Measurements from ENCODE around the gene TEKT3. TPM values are rescaled to one million over a fixed set of nuclear protein-coding genes. Genes with fewer than 3 reads are reported as not detected.

Gene TEKT3
- total RNA-seq, 2 experiments from 2014 or later = not detected

GRCh38 chr17:15260376-15261257 is 80.8 kb downstream of the TEKT3 start:
- CTCF ChIA-PET = interaction anchor here (0.7 to 3.1 kb wide), 2 partner anchors 243 kb away, joined by 3 to 33 read pairs; no protein-coding TSS in a partner anchor
- POLR2A ChIA-PET = no interaction called here
- ATAC-seq (peak; percentile 89), DNase-seq (peak; percentile 68)
- no peak overlapping the region for H3K27ac Mint-ChIP-seq
- H3K9me3 Mint-ChIP-seq (ENCODE audit: insufficient read depth) = no peaks in the 10 kb centered on the region
- no peaks in the 10 kb centered on the region for H3K36me3 Mint-ChIP-seq (ENCODE audit: low read depth)
- peaks cover 33% of the 10 kb centered on the region for H3K4me1 Mint-ChIP-seq (ENCODE audit: low read depth)
- H3K27me3 Mint-ChIP-seq (ENCODE audit: low read depth) = peaks cover 69% of the 10 kb centered on the region
- peak overlapping the region; percentile 69 for H3K4me3 Mint-ChIP-seq

- Mint-ChIP-seq H3K9me3 (ENCODE audit: insufficient read depth) (no peaks in the 10 kb centered on the region), H3K27ac (no peak overlapping the region), H3K4me1 (ENCODE audit: low read depth) (peaks cover 33% of the 10 kb centered on the region), H3K4me3 (no peak overlapping the region), H3K27me3 (ENCODE audit: low read depth) (peaks cover 58% of the 10 kb centered on the region), H3K36me3 (ENCODE audit: low read depth) (no peaks in the 10 kb centered on the region)
- ChIA-PET POLR2A (no interaction called here), CTCF (interaction anchor here (0.6 to 3.5 kb wide), 13 partner anchors 10 to 527 kb away, joined by 3 to 33 read pairs (median 5); no protein-coding TSS in a partner anchor)
- ATAC-seq = no peak
- DNase-seq = no peak
Measured at GRCh38 chr17:15257796-15258512, 83.4 kb downstream of the TEKT3 start.

GRCh38 chr17:15257258-15257788 is 84.1 kb downstream of the TEKT3 start:
- DNase-seq (peak; percentile 73), ATAC-seq (peak; percentile 54)
- CTCF ChIA-PET = interaction anchor here (0.6 to 3.5 kb wide), 14 partner anchors 9 to 396 kb away, joined by 3 to 33 read pairs (median 6); no protein-coding TSS in a partner anchor
- Mint-ChIP-seq H3K27me3 (ENCODE audit: low read depth) (peaks cover 54% of the 10 kb centered on the region), H3K4me3 (no peak overlapping the region), H3K9me3 (ENCODE audit: insufficient read depth) (no peaks in the 10 kb centered on the region), H3K4me1 (ENCODE audit: low read depth) (peaks cover 30% of the 10 kb centered on the region), H3K36me3 (ENCODE audit: low read depth) (no peaks in the 10 kb centered on the region), H3K27ac (no peak overlapping the region)
- POLR2A ChIA-PET = no interaction called here

GRCh38 chr17:15256689-15257088 is 84.7 kb downstream of the TEKT3 start:
- no peak overlapping the region for H3K27ac Mint-ChIP-seq
- H3K27me3 Mint-ChIP-seq (ENCODE audit: low read depth) = peaks cover 48% of the 10 kb centered on the region
- DNase-seq = no peak
- no peaks in the 10 kb centered on the region for H3K9me3 Mint-ChIP-seq (ENCODE audit: insufficient read depth)
- ATAC-seq = no peak
- ChIA-PET POLR2A (no interaction called here), CTCF (interaction anchor here (0.7 to 3.5 kb wide), 9 partner anchors 9 to 270 kb away, joined by 3 to 26 read pairs (median 7); no protein-coding TSS in a partner anchor)
- no peaks in the 10 kb centered on the region for H3K36me3 Mint-ChIP-seq (ENCODE audit: low read depth)
- peaks cover 27% of the 10 kb centered on the region for H3K4me1 Mint-ChIP-seq (ENCODE audit: low read depth)
- H3K4me3 Mint-ChIP-seq = no peak overlapping the region

- Mint-ChIP-seq H3K4me3 (no peak overlapping the region), H3K9me3 (ENCODE audit: insufficient read depth) (no peaks in the 10 kb centered on the region), H3K27me3 (ENCODE audit: low read depth) (peaks cover 41% of the 10 kb centered on the region), H3K27ac (no peak overlapping the region), H3K36me3 (ENCODE audit: low read depth) (no peaks in the 10 kb centered on the region), H3K4me1 (ENCODE audit: low read depth) (peaks cover 22% of the 10 kb centered on the region)
- no peak for ATAC-seq
- POLR2A ChIA-PET = no interaction called here
- CTCF ChIA-PET = interaction anchor here (1.0 to 3.5 kb wide), 6 partner anchors 8 to 270 kb away, joined by 3 to 26 read pairs (median 11); no protein-coding TSS in a partner anchor
- no peak for DNase-seq
Measured at GRCh38 chr17:15255713-15256454, 85.5 kb downstream of the TEKT3 start.

Other genes with a start within 250 kb of the TEKT3 start
- gene PMP22, start 76.3 kb downstream of the TEKT3 start, total RNA-seq = not detected
- 1 to 10 TPM; 6.1 to 6.2 TPM for gene CDRT4, start 126.0 kb upstream of the TEKT3 start, total RNA-seq
- 10 to 100 TPM; 18.6 to 18.9 TPM for gene TVP23C, start 221.9 kb upstream of the TEKT3 start, total RNA-seq